HG02943 (cell line): ENCODE measurements around the gene NRCAM.
A peak's percentile ranks its signal among the peaks of the same experiment; 100 is the strongest.

ENCODE experiments used
- ATAC-seq: cut with Tn5 transposase; IDR thresholded peaks from one replicate; pipeline ENCODE4 v1.9.1; 2021; ENCODE audit warnings: mild to moderate bottlenecking, low read depth, moderate library complexity; ENCODE audit not compliant: unreplicated experiment

NRCAM gene

GRCh38 chr7:108142675-108143259 lies 313.5 kb downstream of the NRCAM start:
- ATAC-seq = no peak

GRCh38 chr7:108142180-108142579 lies 314.1 kb downstream of the NRCAM start:
- no peak for ATAC-seq

DNA sequence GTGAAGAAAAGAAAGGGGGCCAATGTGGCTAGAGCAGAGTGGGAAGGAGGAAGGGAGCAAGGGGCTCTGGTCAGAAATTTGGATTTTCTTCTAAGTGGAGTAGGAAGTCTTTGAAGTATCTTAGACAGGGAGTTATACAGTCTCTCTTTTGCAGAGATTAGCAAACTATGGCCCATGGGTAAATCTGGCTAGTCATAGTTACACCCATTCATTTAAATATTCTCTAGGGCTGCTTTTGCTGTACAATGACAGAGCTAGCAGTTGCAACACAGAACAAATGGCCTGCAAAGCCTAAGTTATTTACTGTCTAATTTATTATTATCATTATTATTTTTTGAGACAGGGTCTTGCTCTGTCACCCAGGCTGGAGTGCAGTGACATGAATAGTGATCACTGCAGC lies 315.6 kb downstream of the NRCAM start:
- no peak for ATAC-seq

DNA sequence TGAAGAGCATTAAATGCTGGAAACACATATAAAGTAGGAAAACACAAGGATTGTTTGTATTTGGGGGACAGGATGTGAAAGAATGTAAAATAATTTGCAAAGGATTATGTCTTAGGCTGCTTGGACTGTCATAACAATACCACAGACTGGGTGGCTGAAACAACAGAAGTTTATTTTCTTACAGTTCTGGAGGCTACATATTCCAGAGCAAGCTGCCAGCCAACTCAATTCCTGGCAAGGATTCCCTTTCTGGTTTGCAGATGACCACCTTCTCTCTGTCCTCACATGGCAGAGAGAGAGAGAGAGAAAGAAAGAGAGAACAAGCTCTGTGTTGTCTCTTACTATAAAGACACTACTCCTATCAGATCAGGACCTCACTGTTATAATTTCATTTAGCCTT lies 317.3 kb downstream of the NRCAM start:
- no peak for ATAC-seq

DNA sequence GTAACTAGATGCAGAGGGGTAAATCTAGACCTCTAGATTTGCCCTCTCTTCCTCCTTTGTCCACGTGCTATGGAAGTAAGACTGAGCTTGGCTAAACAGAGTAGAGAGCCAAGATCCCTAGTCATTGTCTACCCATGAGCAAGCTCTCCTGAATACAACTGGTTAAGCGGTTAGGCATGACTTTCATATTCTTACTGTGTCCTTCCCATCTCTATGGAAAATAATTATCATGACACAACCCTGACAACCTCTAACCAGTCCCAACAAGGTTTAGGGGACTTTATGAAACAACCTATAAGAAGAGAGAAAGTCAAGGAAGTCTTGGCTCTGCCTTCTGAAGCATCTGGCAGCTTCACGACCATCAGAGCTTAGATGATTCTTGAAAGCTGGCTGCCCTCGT lies 318.2 kb downstream of the NRCAM start:
- no peak for ATAC-seq

GRCh38 chr7:108137040-108137439 lies 319.2 kb downstream of the NRCAM start:
- no peak for ATAC-seq

GRCh38 chr7:108136191-108136688 lies 320.0 kb downstream of the NRCAM start:
- peak; percentile 19 for ATAC-seq

- peak; percentile 99 for ATAC-seq
Measured at GRCh38 chr7:108135446-108136190, 320.6 kb downstream of the NRCAM start.

GRCh38 chr7:108134486-108134885 lies 321.8 kb downstream of the NRCAM start:
- no peak for ATAC-seq

DNA sequence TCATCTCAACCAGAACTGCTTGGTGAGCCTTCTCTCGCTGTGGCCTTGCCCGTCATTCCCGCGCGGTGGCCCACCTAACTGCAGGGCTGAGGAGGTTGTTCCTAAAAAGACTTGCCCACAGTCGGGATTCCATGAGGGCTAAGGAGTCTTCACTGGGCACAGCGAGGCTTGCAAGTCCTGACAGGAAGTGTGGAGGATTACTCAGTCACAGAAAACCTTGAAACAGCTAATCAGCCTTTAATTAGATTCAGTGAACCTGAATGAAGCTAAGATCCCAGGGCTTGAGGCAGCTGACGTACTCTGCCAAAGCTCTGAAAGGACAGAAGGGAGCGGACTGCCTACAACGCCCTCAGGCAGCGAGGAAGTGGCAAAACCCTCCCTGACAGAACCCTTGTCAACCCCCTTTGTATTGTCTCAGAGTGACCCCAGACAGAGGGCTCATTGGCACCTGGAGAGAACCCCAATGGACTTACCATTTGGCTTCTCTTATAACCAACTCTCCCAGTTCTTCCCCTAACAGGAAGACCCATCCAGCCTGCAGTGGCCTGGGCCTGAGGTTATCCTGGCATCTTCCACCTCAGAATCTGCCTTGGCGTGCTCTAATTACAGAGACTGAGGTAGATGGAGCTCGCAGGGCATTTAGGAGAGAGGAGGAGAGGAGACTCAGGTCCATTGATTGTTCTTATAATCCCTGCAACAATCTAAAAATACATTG lies 323.5 kb downstream of the NRCAM start:
- ATAC-seq = no peak

GRCh38 chr7:108130261-108130660 lies 326.0 kb downstream of the NRCAM start, which contains the start of gene LAMB4:
Gene LAMB4 (minus strand): TSS chr7:108130361. CDS start chr7:108123164, 7,197 bp downstream.
- no peak for ATAC-seq

DNA sequence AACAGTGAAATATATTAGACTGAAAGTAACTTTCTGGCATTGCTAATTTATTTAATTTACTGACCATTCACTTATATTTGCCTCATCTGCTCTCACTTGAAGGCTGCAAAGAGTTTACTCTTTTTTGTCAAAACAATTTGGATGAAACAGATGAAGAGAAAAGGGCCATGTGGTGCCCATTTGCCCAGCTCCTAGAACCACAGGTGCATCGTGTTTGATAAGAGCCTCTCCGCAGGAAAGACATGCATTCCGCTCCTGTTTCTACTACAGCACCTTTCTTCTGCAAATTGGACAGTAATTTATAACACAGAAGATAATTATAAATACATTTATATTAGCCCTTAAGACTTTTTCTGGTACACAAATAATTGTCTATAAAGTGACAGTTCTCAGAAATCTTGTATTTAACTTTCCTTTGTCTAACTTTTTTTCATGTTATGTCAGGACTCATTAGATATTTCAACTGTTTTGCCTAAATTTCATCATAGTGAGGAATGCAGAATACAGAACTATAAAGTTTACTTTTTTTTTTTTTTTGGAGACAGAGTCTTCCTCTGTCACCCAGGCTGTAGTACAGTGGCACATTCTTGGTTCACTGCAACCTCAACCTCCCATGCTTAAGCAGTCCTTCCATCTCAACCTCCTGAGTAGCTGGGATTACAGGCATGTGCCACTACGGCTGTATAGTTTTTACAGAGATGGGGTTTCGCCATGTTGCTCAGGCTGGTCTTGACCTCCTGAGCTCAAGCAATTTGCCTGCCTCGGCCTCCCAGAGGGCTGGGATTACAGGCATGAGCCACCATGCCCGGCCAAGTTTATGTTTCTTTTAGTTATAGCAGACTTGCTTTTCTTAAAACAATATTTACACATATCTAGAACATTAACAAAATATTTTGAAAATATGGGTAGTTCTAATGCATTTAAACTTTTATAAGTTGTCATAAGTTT lies 326.9 kb downstream of the NRCAM start:
- no peak for ATAC-seq

- ATAC-seq = no peak
Measured at GRCh38 chr7:108128514-108128913, 327.7 kb downstream of the NRCAM start.

DNA sequence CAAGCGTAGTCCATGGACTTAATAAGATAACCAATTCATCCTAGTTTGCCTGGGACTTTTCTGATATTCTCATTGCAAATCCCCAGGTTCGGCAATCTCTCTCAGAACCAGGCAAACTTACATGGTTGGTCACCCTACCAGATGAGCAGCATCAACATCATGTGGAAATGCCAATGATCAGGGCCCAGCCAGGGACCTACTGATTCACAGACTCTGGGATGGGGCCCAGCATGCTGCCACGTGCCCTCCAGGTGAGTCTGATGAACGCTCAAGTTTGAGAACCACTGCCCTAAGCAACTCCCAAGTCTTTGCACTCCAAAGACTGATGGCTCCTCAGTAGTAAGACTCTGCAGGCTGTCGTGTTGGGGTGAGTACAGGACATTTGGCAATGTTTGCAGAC lies 328.8 kb downstream of the NRCAM start:
- no peak for ATAC-seq

DNA sequence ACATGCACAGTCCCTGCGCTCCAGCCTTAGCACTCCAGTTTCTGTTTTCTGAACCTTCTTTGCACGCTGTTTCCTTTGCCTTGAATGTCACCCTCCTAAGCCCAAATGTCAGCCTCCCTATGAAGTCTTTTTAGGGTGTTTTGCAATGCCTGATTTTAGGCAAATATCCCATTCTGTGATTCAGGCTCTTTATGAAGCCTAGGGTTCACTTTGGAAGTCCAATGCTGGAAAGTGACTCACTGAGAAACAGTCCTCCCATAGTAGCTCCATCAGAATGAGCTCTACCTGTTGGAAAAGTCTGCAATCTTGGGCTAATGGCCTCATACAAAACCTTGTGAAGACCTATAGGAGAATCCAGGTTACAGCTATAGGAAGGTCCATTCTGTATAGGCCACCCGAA lies 331.4 kb downstream of the NRCAM start:
- ATAC-seq = no peak

- ATAC-seq = no peak
Measured at GRCh38 chr7:108122181-108122580, 334.1 kb downstream of the NRCAM start.

GRCh38 chr7:108120933-108121332 lies 335.3 kb downstream of the NRCAM start:
- ATAC-seq = no peak

DNA sequence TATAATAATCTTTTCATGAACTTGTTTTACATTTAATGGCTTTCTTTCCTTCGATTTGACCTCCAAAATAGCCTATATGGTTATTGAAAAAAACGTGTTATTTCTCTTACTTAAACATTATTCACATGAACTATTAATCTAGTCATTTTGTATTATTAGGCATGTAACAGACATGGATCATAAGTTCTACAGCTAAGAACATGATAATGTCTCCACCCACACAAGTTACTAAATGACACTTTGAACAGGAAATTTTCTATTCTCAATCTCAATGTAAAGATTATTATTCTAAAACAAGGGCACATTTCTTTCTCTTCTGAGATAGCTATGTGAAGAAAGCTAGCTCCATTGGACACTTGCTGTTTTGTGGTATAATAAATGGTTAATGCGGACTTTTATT lies 336.0 kb downstream of the NRCAM start:
- no peak for ATAC-seq

DNA sequence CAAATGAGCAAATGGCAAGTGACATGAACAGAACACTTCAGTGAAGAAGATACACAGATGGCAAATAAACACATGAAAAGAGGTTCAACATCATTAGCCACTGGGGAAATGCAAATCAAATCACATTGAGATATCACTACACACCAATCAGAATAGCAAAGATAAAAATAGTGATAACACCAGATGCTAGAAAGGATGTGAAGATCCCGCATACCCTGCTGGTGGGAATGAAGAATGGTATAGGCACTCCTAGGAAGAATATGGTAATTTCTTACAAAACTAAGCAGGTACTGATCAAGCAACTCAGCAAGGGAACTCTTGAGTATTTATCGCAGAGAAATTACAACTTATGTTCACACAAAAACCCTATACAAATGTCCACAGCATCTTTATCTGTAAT lies 337.3 kb downstream of the NRCAM start:
- no peak for ATAC-seq

- ATAC-seq = peak; percentile 70
Measured at GRCh38 chr7:108114117-108114841, 342.0 kb downstream of the NRCAM start.
